ENCODE results near the gene DENND1A.

GRCh38 chr9:123423311-123423640 is 506.6 kb downstream of the DENND1A start:
- TF ChIP-seq CTCF (IDR thresholded peaks at IDR 0.05), result no peak
- TF ChIP-seq POLR2A (IDR thresholded peaks at IDR 0.05), result no peak
